K562 (cell line): ENCODE results near the gene ULK3.

Experiments used
- NR2C2 ChIP-seq, 2 experiments: fragments of 200-800 bp in 1 of 2; sonication (Bioruptor generic) in 1 of 2; sonication (generic) in 1 of 2; formaldehyde crosslinking in 1 of 2; IDR thresholded peaks; 2 replicates each; pipeline versions ENCODE4 v1.6.1 to v1.8.0; 2016 to 2022; ENCODE audit warnings: mild to moderate bottlenecking in 1 of 2, missing compliant biosample characterization in 1 of 2, missing genetic modification characterization in 1 of 2, missing genetic modification reagents in 1 of 2
- PRMT5 ChIP-seq: sonication (generic); formaldehyde crosslinking; IDR thresholded peaks from 2 replicates; pipeline ENCODE4 v1.5.0; 2020; ENCODE audit warnings: missing genetic modification reagents
- RAD21 ChIP-seq, 2 experiments: fragments of 250-450 bp in 1 of 2; fragments of 450-650 bp in 1 of 2; sonication (Bioruptor Pico) in 1 of 2; formaldehyde crosslinking in 1 of 2; IDR thresholded peaks in 1 of 2; conservative IDR thresholded peaks in 1 of 2; 2 replicates each; pipeline versions ENCODE4 v1.4.0 to v1.8.0; 2020 to 2022; ENCODE audit warnings: mild to moderate bottlenecking in 2 of 2, moderate library complexity in 1 of 2
- SIN3B ChIP-seq: fragments of 450-650 bp; IDR thresholded peaks from 2 replicates; pipeline ENCODE4 v1.6.1; 2017; ENCODE audit warnings: low read depth, mild to moderate bottlenecking, moderate library complexity

- TF ChIP-seq SIN3B = no peak
- TF ChIP-seq PRMT5 (CRISPR knock-in tag) = no peak
- no peak for TF ChIP-seq RAD21 (CRISPR knock-in tag; conservative IDR thresholded peaks at IDR 0.05 in 1 of 2, IDR thresholded peaks at IDR 0.05 in 1 of 2)
- no peak for TF ChIP-seq NR2C2 (CRISPR knock-in tag; IDR thresholded peaks at IDR 0.05)
- no peak for TF ChIP-seq NR2C2 (tag; IDR thresholded peaks at IDR 0.05)
Measured at GRCh38 chr15:74820056-74820455, 22.9 kb downstream of the ULK3 start.
